ENCODE measurements around the gene HIPK1.
"Not testable (repeated sequence)": the region's sequence is repeated elsewhere in the genome, so short reads cannot be mapped to it uniquely, and the experiment has no call there.

Gene HIPK1

GRCh38 chr1:113983826-113984225 lies 54.7 kb downstream of the HIPK1 start:
- DNase-seq, result no peak

GRCh38 chr1:113984710-113985109 lies 55.6 kb downstream of the HIPK1 start:
- DNase-seq, result no peak

GRCh38 chr1:113986802-113987201 lies 57.7 kb downstream of the HIPK1 start:
- DNase-seq, result no peak

- no peak for DNase-seq
Observed at GRCh38 chr1:113987259-113987658, 58.1 kb downstream of the HIPK1 start.

- DNase-seq, result no peak
Observed at GRCh38 chr1:113990530-113990929, 61.4 kb downstream of the HIPK1 start.

- DNase-seq, result no peak
Observed at GRCh38 chr1:113990961-113991360, 61.8 kb downstream of the HIPK1 start.

- no peak for DNase-seq
Observed at GRCh38 chr1:113991467-113991997, 62.4 kb downstream of the HIPK1 start.

- no peak for DNase-seq
Observed at GRCh38 chr1:113993072-113993471, 63.9 kb downstream of the HIPK1 start.

GRCh38 chr1:113993766-113994165 lies 64.6 kb downstream of the HIPK1 start:
- no peak for DNase-seq

GRCh38 chr1:113995382-113995781 lies 66.3 kb downstream of the HIPK1 start:
- DNase-seq, result no peak

GRCh38 chr1:113998361-113998760 lies 69.2 kb downstream of the HIPK1 start:
- DNase-seq, result no peak

- no peak for DNase-seq
Observed at GRCh38 chr1:113999233-113999632, 70.1 kb downstream of the HIPK1 start.

GRCh38 chr1:113999799-114000198 lies 70.7 kb downstream of the HIPK1 start:
- no peak for DNase-seq

GRCh38 chr1:114000406-114000805 lies 71.3 kb downstream of the HIPK1 start:
- no peak for DNase-seq

- DNase-seq, result no peak
Observed at GRCh38 chr1:114002492-114003239, 73.5 kb downstream of the HIPK1 start.

GRCh38 chr1:114003431-114003830 lies 74.3 kb downstream of the HIPK1 start:
- DNase-seq, result no peak

GRCh38 chr1:114006825-114007224 lies 77.7 kb downstream of the HIPK1 start:
- DNase-seq, result not testable (repeated sequence)

- DNase-seq, result no peak
Observed at GRCh38 chr1:114008480-114008941, 79.4 kb downstream of the HIPK1 start.

GRCh38 chr1:114008993-114009392 lies 79.9 kb downstream of the HIPK1 start:
- no peak for DNase-seq

GRCh38 chr1:114009393-114009792 lies 80.3 kb downstream of the HIPK1 start:
- DNase-seq, result no peak

- no peak for DNase-seq
Observed at GRCh38 chr1:114010433-114011184, 81.5 kb downstream of the HIPK1 start.

GRCh38 chr1:114011796-114012195 lies 82.7 kb downstream of the HIPK1 start:
- no peak for DNase-seq

- DNase-seq, result no peak
Observed at GRCh38 chr1:114015075-114015474, 86.0 kb downstream of the HIPK1 start.

GRCh38 chr1:114019724-114020123 lies 90.6 kb downstream of the HIPK1 start:
- not testable (repeated sequence) for DNase-seq
